H9 (cell line): ENCODE data around the gene ELOVL2. TPM values are rescaled to one million over a fixed set of nuclear protein-coding genes. Genes with fewer than 3 reads are reported as not detected.

Source experiments
- DNase-seq: peaks from one replicate; pipeline ENCODE4 v3.0.0-alpha.2; 2017
- H2AFZ ChIP-seq: one replicate; pipeline ENCODE4 v1.6.1; 2013; ENCODE audit warnings: mild to moderate bottlenecking, low read length, control low read depth, moderate library complexity
- H2AK5ac ChIP-seq: 2 replicates; pipeline ENCODE4 v1.6.1; 2013; ENCODE audit warnings: low read length, control low read depth, mixed read lengths; ENCODE audit not compliant: insufficient read length
- H2BK120ac ChIP-seq: one replicate; pipeline ENCODE4 v1.6.1; 2013; ENCODE audit warnings: low read depth, mild to moderate bottlenecking, low read length, control low read depth, inconsistent platforms; ENCODE audit not compliant: poor library complexity, severe bottlenecking
- H2BK12ac ChIP-seq: 2 replicates; pipeline ENCODE4 v1.6.1; 2013; ENCODE audit warnings: low read length, control low read depth, mixed read lengths, low read depth; ENCODE audit not compliant: insufficient read length
- H2BK15ac ChIP-seq: 2 replicates; pipeline ENCODE4 v1.6.1; 2013; ENCODE audit warnings: low read depth, low read length, control low read depth
- H2BK20ac ChIP-seq: one replicate; pipeline ENCODE4 v1.6.1; 2013; ENCODE audit warnings: low read depth, mild to moderate bottlenecking, low read length, control low read depth, inconsistent platforms; ENCODE audit not compliant: poor library complexity, severe bottlenecking
- H2BK5ac ChIP-seq: 2 replicates; pipeline ENCODE4 v1.6.1; 2013; ENCODE audit warnings: low read length, control low read depth, mixed read lengths; ENCODE audit not compliant: insufficient read length
- H3K14ac ChIP-seq: 2 replicates; pipeline ENCODE4 v1.6.1; 2013; ENCODE audit warnings: low read length, control low read depth; ENCODE audit not compliant: insufficient read depth
- H3K18ac ChIP-seq: 2 replicates; pipeline ENCODE4 v1.6.1; 2013; ENCODE audit warnings: low read depth, mild to moderate bottlenecking, mixed read lengths, low read length, control low read depth; ENCODE audit not compliant: insufficient read length
- H3K23ac ChIP-seq: 2 replicates; pipeline ENCODE4 v1.6.1; 2013; ENCODE audit warnings: low read length, control low read depth, mixed read lengths, low read depth; ENCODE audit not compliant: insufficient read length
- H3K23me2 ChIP-seq: 2 replicates; pipeline ENCODE4 v1.6.1; 2013; ENCODE audit warnings: low read depth, mild to moderate bottlenecking, mixed read lengths, low read length, control low read depth; ENCODE audit not compliant: insufficient read length, poor library complexity, severe bottlenecking
- H3K27ac ChIP-seq: 2 replicates; pipeline ENCODE4 v1.5.1; 2013; ENCODE audit warnings: low read length, control low read depth, mixed read lengths, low read depth; ENCODE audit not compliant: insufficient read length
- H3K27me3 ChIP-seq: 2 replicates; pipeline ENCODE4 v1.6.1; 2013; ENCODE audit warnings: low read length, control low read depth, inconsistent platforms; ENCODE audit not compliant: insufficient read depth
- H3K4ac ChIP-seq: 2 replicates; pipeline ENCODE4 v1.6.1; 2013; ENCODE audit warnings: low read depth, mild to moderate bottlenecking, control low read depth, inconsistent platforms, low read length, moderate library complexity
- H3K4me1 ChIP-seq: 2 replicates; pipeline ENCODE4 v1.6.1; 2013; ENCODE audit warnings: low read length, control low read depth, inconsistent platforms; ENCODE audit not compliant: insufficient read depth
- H3K4me2 ChIP-seq: 2 replicates; pipeline ENCODE4 v1.6.1; 2013; ENCODE audit warnings: low read length, control low read depth, mixed read lengths; ENCODE audit not compliant: insufficient read length, insufficient read depth
- H3K56ac ChIP-seq: 2 replicates; pipeline ENCODE4 v1.6.1; 2013; ENCODE audit warnings: low read depth, mild to moderate bottlenecking, mixed read lengths, low read length, control low read depth; ENCODE audit not compliant: insufficient read length
- H3K79me1 ChIP-seq: 2 replicates; pipeline ENCODE4 v1.6.1; 2013; ENCODE audit warnings: low read depth, mild to moderate bottlenecking, moderate library complexity, low read length, control low read depth, inconsistent platforms; ENCODE audit not compliant: insufficient read depth, poor library complexity, severe bottlenecking
- H3K79me2 ChIP-seq: 2 replicates; pipeline ENCODE4 v1.6.1; 2013; ENCODE audit warnings: low read length, control low read depth, inconsistent platforms; ENCODE audit not compliant: insufficient read depth
- H3K9ac ChIP-seq: 2 replicates; pipeline ENCODE4 v1.6.1; 2013; ENCODE audit warnings: low read length, control low read depth, mixed read lengths; ENCODE audit not compliant: insufficient read length; ENCODE audit errors: extremely low read depth
- H3K9me3 ChIP-seq: one replicate; pipeline ENCODE4 v1.6.1; 2013; ENCODE audit warnings: low read depth, low read length, inconsistent platforms; ENCODE audit not compliant: control insufficient read depth
- H3T11ph ChIP-seq: one replicate; pipeline ENCODE4 v1.6.1; 2013; ENCODE audit warnings: mild to moderate bottlenecking, low read length, control low read depth, inconsistent platforms
- H4K20me1 ChIP-seq: one replicate; pipeline ENCODE4 v1.6.1; 2013; ENCODE audit not compliant: control insufficient read depth, insufficient read length, insufficient read depth
- H4K5ac ChIP-seq: 2 replicates; pipeline ENCODE4 v1.6.1; 2013; ENCODE audit warnings: low read depth, mild to moderate bottlenecking, mixed read lengths, low read length, control low read depth; ENCODE audit not compliant: insufficient read length
- H4K8ac ChIP-seq: replicated peaks from 2 replicates; pipeline ENCODE4 v1.6.1; 2013; ENCODE audit warnings: low read length, control low read depth, mixed read lengths, low read depth; ENCODE audit not compliant: insufficient read length
- H4K91ac ChIP-seq: 2 replicates; pipeline ENCODE4 v1.6.1; 2013; ENCODE audit warnings: low read depth, mild to moderate bottlenecking, moderate library complexity, mixed read lengths, low read length, control low read depth; ENCODE audit not compliant: insufficient read length
- H3K27ac Mint-ChIP-seq, 3 experiments: 2 replicates in 2 of 3; 3 replicates in 1 of 3; pipeline ENCODE4 v1.8.0; 2020 to 2021; ENCODE audit warnings: mixed read lengths in 3 of 3, mild to moderate bottlenecking in 1 of 3, moderate library complexity in 1 of 3
- H3K27me3 Mint-ChIP-seq: 2 replicates; pipeline ENCODE4 v1.8.0; 2021; ENCODE audit warnings: low read depth, mild to moderate bottlenecking, moderate library complexity, mixed read lengths
- H3K36me3 Mint-ChIP-seq, 3 experiments: 2 replicates in 2 of 3; 3 replicates in 1 of 3; pipeline ENCODE4 v1.8.0; 2020 to 2021; ENCODE audit warnings: low read depth in 3 of 3, mixed read lengths in 3 of 3; ENCODE audit not compliant: insufficient read depth in 1 of 3
- H3K4me1 Mint-ChIP-seq, 2 experiments: 2 replicates each; pipeline ENCODE4 v1.8.0; 2020; ENCODE audit warnings: mixed read lengths in 2 of 2
- H3K4me3 Mint-ChIP-seq, 2 experiments: 2 replicates in 1 of 2; 3 replicates in 1 of 2; pipeline ENCODE4 v1.8.0; 2020 to 2021; ENCODE audit warnings: mild to moderate bottlenecking in 2 of 2, mixed read lengths in 2 of 2, moderate library complexity in 1 of 2
- H3K9me3 Mint-ChIP-seq, 2 experiments: 2 replicates in 1 of 2; 3 replicates in 1 of 2; pipeline ENCODE4 v1.8.0; 2020; ENCODE audit warnings: mild to moderate bottlenecking in 2 of 2, mixed read lengths in 2 of 2, moderate library complexity in 1 of 2
- CTCF ChIP-seq: fragments of 200-600 bp; sonication (generic); conservative IDR thresholded peaks from 3 replicates; pipeline ENCODE4 v1.8.0; 2021; ENCODE audit warnings: antibody characterized with exemption, mild to moderate bottlenecking
- WGBS: extraction: QIAGEN DNeasy Blood & Tissue Kit; methylation state at CpG from one replicate; pipeline ENCODE4 v1.1.7; 2013; ENCODE audit warnings: missing lambda C conversion rate, low lambda C conversion rate, mixed read lengths; ENCODE audit not compliant: insufficient read length; ENCODE audit errors: extremely low coverage; 5-methylcytosine and 5-hydroxymethylcytosine counted together
- total RNA-seq: library from RNA; stranded (reverse); gene quantifications from 2 replicates; pipeline ENCODE4 v1.2.1, GENCODE V29; 2021

The ELOVL2 gene
- total RNA-seq, 1 experiment from 2014 or later: 0.57 TPM

- Mint-ChIP-seq H3K27ac (no peak overlapping the region), H3K36me3 (no peaks in the 10 kb centered on the region), H3K9me3 (no peaks in the 10 kb centered on the region), H3K27me3 (peaks cover 12% of the 10 kb centered on the region), H3K4me3 (no peak overlapping the region), H3K4me1 (no peaks in the 10 kb centered on the region; a peak in 1 of 4 replicates)
- Histone ChIP-seq H3K79me2 (no peaks in the 10 kb centered on the region), H4K8ac (no peak overlapping the region), H3K4ac (no peak overlapping the region), H3K27ac (no peak overlapping the region), H2BK20ac (no peak overlapping the region), H3T11ph (no peak overlapping the region), H3K9me3 (no peaks in the 10 kb centered on the region), H3K56ac (no peak overlapping the region), H3K4me2 (no peak overlapping the region), H3K23me2 (no peaks in the 10 kb centered on the region), H3K18ac (no peak overlapping the region), H3K14ac (no peak overlapping the region), H2AFZ (no peak overlapping the region), H3K23ac (no peak overlapping the region), H3K27me3 (no peaks in the 10 kb centered on the region), H4K91ac (no peak overlapping the region), H2BK12ac (no peak overlapping the region), H3K79me1 (no peaks in the 10 kb centered on the region), H2BK15ac (no peak overlapping the region), H2AK5ac (no peak overlapping the region), H2BK120ac (no peak overlapping the region), H3K4me1 (no peaks in the 10 kb centered on the region), H4K5ac (no peak overlapping the region), H4K20me1 (no peaks in the 10 kb centered on the region), H3K9ac (no peak overlapping the region), H2BK5ac (no peak overlapping the region)
- TF ChIP-seq CTCF: no peak
- no peak for DNase-seq
- no CpG with 5 or more reads among the region's 6 CpGs for WGBS
Observed at GRCh38 chr6:10949579-10950490, 94.3 kb downstream of the ELOVL2 start.
